ENCODE measurements around the gene PLN.

PLN gene

GRCh38 chr6:118586746-118587485 lies 38.8 kb downstream of the PLN start:
- no peaks in the 10 kb centered on the region for H3K4me1 ChIP-seq (ENCODE audit: control insufficient read depth, insufficient read depth, low read length)
- H3K9me3 ChIP-seq (ENCODE audit: control insufficient read depth, insufficient read depth, low read depth, low read length), result no peaks in the 10 kb centered on the region
- ChIA-PET POLR2A (no interaction called here), CTCF (interaction anchor here (1.4 kb wide), 1 partner anchor 147 kb away, joined by 4 read pairs; no protein-coding TSS in a partner anchor)
- H3K27ac ChIP-seq (ENCODE audit: extremely low read depth, low read depth, low read length), result no peak overlapping the region
- no peaks in the 10 kb centered on the region for H3K36me3 ChIP-seq (ENCODE audit: control insufficient read depth in 2 of 2, insufficient read depth in 1 of 2, low read length in 2 of 2)
- TF ChIP-seq, protein P1, sequence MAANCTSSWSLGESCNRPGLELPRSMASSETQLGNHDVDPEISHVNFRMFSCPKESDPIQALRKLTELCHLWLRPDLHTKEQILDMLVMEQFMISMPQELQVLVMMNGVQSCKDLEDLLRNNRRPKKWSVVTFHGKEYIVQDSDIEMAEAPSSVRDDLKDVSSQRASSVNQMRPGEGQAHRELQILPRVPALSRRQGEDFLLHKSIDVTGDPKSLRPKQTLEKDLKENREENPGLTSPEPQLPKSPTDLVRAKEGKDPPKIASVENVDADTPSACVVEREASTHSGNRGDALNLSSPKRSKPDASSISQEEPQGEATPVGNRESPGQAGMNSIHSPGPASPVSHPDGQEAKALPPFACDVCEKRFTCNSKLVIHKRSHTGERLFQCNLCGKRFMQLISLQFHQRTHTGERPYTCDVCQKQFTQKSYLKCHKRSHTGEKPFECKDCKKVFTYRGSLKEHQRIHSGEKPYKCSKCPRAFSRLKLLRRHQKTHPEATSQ (tag by site-specific recombination; IDR thresholded peaks at IDR 0.05), result no peak
- TF ChIP-seq KLF16 (tag by site-specific recombination; IDR thresholded peaks at IDR 0.05) (no peak), GLI2 (tag by site-specific recombination; IDR thresholded peaks at IDR 0.05; ENCODE audit: borderline replicate concordance, low read depth) (no peak), KLF7 (tag by site-specific recombination; IDR thresholded peaks at IDR 0.05; ENCODE audit: borderline replicate concordance) (no peak), ZNF529 (tag by site-specific recombination; IDR thresholded peaks at IDR 0.05; ENCODE audit: insufficient replicate concordance) (no peak), ZNF366 (tag by site-specific recombination; conservative IDR thresholded peaks at IDR 0.05) (no peak), RBAK (tag by site-specific recombination; IDR thresholded peaks at IDR 0.05) (no peak), TCF7L2 (IDR thresholded peaks at IDR 0.05; ENCODE audit: borderline replicate concordance, low read depth, low read length) (no peak), ZFP3 (tag by site-specific recombination; IDR thresholded peaks at IDR 0.05; ENCODE audit: low read depth) (no peak), BCL11B (tag by site-specific recombination; IDR thresholded peaks at IDR 0.05; ENCODE audit: low read depth) (no peak), ZNF184 (tag by site-specific recombination; IDR thresholded peaks at IDR 0.05) (no peak), ZNF266 (tag by site-specific recombination; IDR thresholded peaks at IDR 0.05; ENCODE audit: low read depth) (no peak)
- TF ChIP-seq, protein P2, sequence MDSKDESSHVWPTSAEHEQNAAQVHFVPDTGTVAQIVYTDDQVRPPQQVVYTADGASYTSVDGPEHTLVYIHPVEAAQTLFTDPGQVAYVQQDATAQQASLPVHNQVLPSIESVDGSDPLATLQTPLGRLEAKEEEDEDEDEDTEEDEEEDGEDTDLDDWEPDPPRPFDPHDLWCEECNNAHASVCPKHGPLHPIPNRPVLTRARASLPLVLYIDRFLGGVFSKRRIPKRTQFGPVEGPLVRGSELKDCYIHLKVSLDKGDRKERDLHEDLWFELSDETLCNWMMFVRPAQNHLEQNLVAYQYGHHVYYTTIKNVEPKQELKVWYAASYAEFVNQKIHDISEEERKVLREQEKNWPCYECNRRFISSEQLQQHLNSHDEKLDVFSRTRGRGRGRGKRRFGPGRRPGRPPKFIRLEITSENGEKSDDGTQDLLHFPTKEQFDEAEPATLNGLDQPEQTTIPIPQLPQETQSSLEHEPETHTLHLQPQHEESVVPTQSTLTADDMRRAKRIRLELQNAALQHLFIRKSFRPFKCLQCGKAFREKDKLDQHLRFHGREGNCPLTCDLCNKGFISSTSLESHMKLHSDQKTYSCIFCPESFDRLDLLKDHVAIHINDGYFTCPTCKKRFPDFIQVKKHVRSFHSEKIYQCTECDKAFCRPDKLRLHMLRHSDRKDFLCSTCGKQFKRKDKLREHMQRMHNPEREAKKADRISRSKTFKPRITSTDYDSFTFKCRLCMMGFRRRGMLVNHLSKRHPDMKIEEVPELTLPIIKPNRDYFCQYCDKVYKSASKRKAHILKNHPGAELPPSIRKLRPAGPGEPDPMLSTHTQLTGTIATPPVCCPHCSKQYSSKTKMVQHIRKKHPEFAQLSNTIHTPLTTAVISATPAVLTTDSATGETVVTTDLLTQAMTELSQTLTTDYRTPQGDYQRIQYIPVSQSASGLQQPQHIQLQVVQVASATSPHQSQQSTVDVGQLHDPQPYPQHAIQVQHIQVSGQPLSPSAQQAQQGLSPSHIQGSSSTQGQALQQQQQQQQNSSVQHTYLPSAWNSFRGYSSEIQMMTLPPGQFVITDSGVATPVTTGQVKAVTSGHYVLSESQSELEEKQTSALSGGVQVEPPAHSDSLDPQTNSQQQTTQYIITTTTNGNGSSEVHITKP (tag by site-specific recombination; IDR thresholded peaks at IDR 0.05), result no peak
- TF ChIP-seq, protein P3, sequence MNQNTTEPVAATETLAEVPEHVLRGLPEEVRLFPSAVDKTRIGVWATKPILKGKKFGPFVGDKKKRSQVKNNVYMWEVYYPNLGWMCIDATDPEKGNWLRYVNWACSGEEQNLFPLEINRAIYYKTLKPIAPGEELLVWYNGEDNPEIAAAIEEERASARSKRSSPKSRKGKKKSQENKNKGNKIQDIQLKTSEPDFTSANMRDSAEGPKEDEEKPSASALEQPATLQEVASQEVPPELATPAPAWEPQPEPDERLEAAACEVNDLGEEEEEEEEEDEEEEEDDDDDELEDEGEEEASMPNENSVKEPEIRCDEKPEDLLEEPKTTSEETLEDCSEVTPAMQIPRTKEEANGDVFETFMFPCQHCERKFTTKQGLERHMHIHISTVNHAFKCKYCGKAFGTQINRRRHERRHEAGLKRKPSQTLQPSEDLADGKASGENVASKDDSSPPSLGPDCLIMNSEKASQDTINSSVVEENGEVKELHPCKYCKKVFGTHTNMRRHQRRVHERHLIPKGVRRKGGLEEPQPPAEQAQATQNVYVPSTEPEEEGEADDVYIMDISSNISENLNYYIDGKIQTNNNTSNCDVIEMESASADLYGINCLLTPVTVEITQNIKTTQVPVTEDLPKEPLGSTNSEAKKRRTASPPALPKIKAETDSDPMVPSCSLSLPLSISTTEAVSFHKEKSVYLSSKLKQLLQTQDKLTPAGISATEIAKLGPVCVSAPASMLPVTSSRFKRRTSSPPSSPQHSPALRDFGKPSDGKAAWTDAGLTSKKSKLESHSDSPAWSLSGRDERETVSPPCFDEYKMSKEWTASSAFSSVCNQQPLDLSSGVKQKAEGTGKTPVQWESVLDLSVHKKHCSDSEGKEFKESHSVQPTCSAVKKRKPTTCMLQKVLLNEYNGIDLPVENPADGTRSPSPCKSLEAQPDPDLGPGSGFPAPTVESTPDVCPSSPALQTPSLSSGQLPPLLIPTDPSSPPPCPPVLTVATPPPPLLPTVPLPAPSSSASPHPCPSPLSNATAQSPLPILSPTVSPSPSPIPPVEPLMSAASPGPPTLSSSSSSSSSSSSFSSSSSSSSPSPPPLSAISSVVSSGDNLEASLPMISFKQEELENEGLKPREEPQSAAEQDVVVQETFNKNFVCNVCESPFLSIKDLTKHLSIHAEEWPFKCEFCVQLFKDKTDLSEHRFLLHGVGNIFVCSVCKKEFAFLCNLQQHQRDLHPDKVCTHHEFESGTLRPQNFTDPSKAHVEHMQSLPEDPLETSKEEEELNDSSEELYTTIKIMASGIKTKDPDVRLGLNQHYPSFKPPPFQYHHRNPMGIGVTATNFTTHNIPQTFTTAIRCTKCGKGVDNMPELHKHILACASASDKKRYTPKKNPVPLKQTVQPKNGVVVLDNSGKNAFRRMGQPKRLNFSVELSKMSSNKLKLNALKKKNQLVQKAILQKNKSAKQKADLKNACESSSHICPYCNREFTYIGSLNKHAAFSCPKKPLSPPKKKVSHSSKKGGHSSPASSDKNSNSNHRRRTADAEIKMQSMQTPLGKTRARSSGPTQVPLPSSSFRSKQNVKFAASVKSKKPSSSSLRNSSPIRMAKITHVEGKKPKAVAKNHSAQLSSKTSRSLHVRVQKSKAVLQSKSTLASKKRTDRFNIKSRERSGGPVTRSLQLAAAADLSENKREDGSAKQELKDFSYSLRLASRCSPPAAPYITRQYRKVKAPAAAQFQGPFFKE (tag by site-specific recombination; IDR thresholded peaks at IDR 0.05; ENCODE audit: borderline replicate concordance), result no peak
- H3K4me3 ChIP-seq (ENCODE audit: low read depth, low read length), result no peak overlapping the region
